ENCODE data around the gene DNAJB14. TPM values are rescaled to one million over a fixed set of nuclear protein-coding genes. Genes with fewer than 3 reads are reported as not detected.

The DNAJB14 gene
- total RNA-seq, 2 experiments from 2014 or later, result 40.0 to 42.5 TPM

DNA sequence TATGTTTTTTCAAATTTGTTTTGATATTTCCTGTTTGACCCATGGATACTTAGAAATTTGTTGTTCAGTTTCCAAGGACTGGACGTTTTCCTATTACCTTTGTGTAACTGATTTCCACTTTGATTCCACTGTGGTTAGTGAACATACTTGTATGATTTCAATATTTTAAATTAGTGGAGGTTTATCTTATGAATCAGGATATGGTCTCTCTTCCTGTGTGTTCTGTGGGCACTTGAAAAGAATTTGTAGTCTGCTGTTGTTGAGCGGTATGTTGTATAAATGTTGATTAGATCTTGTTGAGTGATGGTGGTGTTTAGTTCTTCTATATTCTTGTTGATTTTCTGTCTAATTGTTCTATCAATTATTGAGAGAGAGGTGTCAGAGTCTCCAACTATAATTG, 31.0 kb downstream of the DNAJB14 start:
- TF ChIP-seq, protein P1, sequence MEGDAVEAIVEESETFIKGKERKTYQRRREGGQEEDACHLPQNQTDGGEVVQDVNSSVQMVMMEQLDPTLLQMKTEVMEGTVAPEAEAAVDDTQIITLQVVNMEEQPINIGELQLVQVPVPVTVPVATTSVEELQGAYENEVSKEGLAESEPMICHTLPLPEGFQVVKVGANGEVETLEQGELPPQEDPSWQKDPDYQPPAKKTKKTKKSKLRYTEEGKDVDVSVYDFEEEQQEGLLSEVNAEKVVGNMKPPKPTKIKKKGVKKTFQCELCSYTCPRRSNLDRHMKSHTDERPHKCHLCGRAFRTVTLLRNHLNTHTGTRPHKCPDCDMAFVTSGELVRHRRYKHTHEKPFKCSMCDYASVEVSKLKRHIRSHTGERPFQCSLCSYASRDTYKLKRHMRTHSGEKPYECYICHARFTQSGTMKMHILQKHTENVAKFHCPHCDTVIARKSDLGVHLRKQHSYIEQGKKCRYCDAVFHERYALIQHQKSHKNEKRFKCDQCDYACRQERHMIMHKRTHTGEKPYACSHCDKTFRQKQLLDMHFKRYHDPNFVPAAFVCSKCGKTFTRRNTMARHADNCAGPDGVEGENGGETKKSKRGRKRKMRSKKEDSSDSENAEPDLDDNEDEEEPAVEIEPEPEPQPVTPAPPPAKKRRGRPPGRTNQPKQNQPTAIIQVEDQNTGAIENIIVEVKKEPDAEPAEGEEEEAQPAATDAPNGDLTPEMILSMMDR (IDR thresholded peaks at IDR 0.05), result no peak
- DNase-seq, result no peak
- CTCF ChIA-PET, result interaction anchor here (0.8 to 1.1 kb wide), 2 partner anchors 11 to 33 kb away, joined by 3 read pairs; no protein-coding TSS in a partner anchor
- no peak for ATAC-seq
- Mint-ChIP-seq H3K36me3 (ENCODE audit: low read depth) (peaks cover 49% of the 10 kb centered on the region), H3K27me3 (no peaks in the 10 kb centered on the region), H3K9me3 (no peaks in the 10 kb centered on the region), H3K4me3 (no peak overlapping the region), H3K4me1 (ENCODE audit: low read depth) (peaks cover 21% of the 10 kb centered on the region), H3K27ac (peak overlapping the region; percentile 13)
- intact Hi-C loops (cut with micrococcal nuclease), result no loop called here
- POLR2A ChIA-PET, result no interaction called here

DNA sequence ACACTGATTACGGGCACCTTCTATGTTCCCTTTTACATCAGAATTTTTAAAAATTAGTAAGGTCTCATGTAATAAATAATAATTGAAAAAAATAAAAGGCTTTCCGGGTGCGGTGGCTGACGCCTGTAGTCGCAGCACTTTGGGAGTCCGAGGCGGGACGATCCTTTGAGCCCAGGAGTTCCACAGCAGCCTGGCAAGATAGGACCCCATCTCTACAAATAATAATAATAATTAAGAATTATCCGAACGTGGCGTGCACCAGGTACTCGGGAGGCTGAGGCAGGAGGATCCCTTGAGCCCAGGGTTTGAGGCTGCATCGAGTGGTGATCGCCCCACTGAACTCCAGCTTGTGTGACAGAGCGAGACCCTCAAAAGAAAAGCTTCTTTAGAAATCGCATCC, 51.4 kb downstream of the DNAJB14 start:
- H3K9me3 Mint-ChIP-seq, result no peaks in the 10 kb centered on the region
- intact Hi-C loops (cut with micrococcal nuclease), result loop anchor here (5.0 kb wide), 2 partner anchors 52 to 333 kb away; partner anchors contain the start of genes DNAJB14 and TRMT10A
- ChIA-PET POLR2A (interaction anchor here (1.3 to 2.0 kb wide), 4 partner anchors 25 to 56 kb away, joined by 3 to 11 read pairs (median 7); partner anchors contain the start of genes DNAJB14 and H2AZ1), CTCF (interaction anchor here (0.9 to 2.2 kb wide), 6 partner anchors 10 to 83 kb away, joined by 3 to 8 read pairs (median 3); no protein-coding TSS in a partner anchor)
- DNase-seq, result no peak
- H3K27me3 Mint-ChIP-seq, result no peaks in the 10 kb centered on the region
- peak overlapping the region; percentile 88 for H3K27ac Mint-ChIP-seq
- peak overlapping the region; percentile 95 for H3K4me3 Mint-ChIP-seq
- H3K4me1 Mint-ChIP-seq (ENCODE audit: low read depth), result peaks cover 31% of the 10 kb centered on the region
- ATAC-seq, result no peak
- H3K36me3 Mint-ChIP-seq (ENCODE audit: low read depth), result peaks cover 5% of the 10 kb centered on the region
- TF ChIP-seq, protein P1 (IDR thresholded peaks at IDR 0.05), result no peak

DNA sequence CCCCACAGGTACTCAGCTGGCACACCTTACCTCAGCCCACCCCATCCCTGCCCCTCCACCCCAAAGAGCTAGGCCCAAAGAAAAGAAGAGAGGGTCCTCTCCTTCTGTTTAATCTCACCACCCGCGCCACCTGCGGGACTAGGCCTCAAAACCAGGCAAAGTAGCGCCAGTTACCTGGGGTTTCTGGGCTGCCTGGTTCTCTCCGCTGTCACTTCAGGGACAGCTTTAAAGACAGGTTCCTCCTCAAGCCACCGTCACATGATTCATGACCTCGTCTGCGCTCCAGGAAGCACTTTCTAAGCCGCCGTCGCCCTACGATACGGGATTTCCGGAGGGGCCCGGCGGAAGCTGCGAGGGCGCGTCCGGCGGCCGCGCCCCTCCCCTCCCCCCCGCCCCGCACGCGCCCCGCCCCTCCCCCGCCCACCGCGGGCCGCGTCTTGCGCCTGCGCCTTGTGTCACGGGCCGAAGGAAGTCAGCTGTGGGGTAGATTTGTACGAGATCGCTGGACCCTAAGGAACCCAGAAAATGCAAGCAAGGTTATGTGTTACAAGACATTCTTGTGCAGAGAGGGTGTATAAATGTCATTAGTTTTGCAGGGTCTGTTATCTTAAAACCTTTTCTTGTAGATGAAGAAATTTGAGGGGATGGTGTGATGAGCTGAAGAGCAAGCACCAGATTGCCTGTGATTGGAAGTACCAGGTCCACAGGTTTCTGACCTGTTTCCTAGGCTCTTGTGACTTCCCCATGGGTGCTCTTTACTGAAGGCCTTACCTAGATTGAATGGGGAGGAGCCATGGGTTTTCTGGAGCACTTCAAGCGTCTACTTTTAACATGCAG, 52.0 kb downstream of the DNAJB14 start, which contains the start of gene LAMTOR3:
TSS of gene LAMTOR3 (minus strand) at position 267 of the 837 bp plus-strand sequence. CDS start 464 bp downstream, outside the sequence.
- peak; percentile 98 for ATAC-seq
- peak within 1 kb of the TSS; percentile 93 for H3K27ac Mint-ChIP-seq
- TF ChIP-seq, protein P1 (IDR thresholded peaks at IDR 0.05), result no peak
- peak; percentile 92 for DNase-seq
- peaks cover 34% of the 10 kb centered on the region for H3K4me1 Mint-ChIP-seq (ENCODE audit: low read depth)
- ChIA-PET POLR2A (interaction anchor here (0.8 to 2.0 kb wide), 6 partner anchors 24 to 331 kb away, joined by 3 to 11 read pairs (median 4); partner anchors contain the start of genes DNAJB14 and H2AZ1), CTCF (interaction anchor here (0.9 to 2.2 kb wide), 8 partner anchors 9 to 83 kb away, joined by 3 to 8 read pairs (median 3); partner anchors contain the start of gene DAPP1)
- peaks cover 3% of the 10 kb centered on the region for H3K36me3 Mint-ChIP-seq (ENCODE audit: low read depth)
- intact Hi-C loops (cut with micrococcal nuclease), result loop anchor here (5.0 kb wide), 2 partner anchors 53 to 332 kb away; partner anchors contain the start of genes DNAJB14 and TRMT10A
- no peaks in the 10 kb centered on the region for H3K27me3 Mint-ChIP-seq
- H3K9me3 Mint-ChIP-seq, result no peaks in the 10 kb centered on the region
- peak within 1 kb of the TSS; percentile 95 for H3K4me3 Mint-ChIP-seq

DNA sequence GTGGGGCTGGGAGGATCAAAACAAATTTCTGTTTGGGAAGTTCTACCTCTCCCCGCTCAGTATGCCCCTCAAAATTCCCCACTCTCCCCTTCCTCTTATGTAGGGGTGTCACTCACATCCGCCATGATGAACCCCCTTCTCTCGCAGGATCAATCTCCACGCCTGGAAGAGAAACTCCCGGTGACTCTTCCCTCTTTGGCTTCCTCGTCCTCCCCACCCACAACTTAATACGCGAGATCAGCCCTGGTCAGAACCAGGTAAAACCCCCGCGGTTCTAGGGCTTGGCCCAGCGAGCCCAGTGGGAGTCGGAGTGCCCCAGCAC, 52.6 kb downstream of the DNAJB14 start:
- CTCF ChIA-PET, result interaction anchor here (0.9 to 2.2 kb wide), 6 partner anchors 25 to 82 kb away, joined by 3 to 8 read pairs (median 3); partner anchors contain the start of gene DAPP1
- POLR2A ChIA-PET, result interaction anchor here (0.8 to 2.0 kb wide), 5 partner anchors 24 to 331 kb away, joined by 3 to 11 read pairs (median 3); partner anchors contain the start of gene DNAJB14
- TF ChIP-seq, protein P1 (IDR thresholded peaks at IDR 0.05), result no peak
- Mint-ChIP-seq H3K36me3 (ENCODE audit: low read depth) (peaks cover 3% of the 10 kb centered on the region), H3K27me3 (no peaks in the 10 kb centered on the region), H3K9me3 (no peaks in the 10 kb centered on the region), H3K4me1 (ENCODE audit: low read depth) (peaks cover 37% of the 10 kb centered on the region), H3K27ac (peak overlapping the region; percentile 93), H3K4me3 (peak overlapping the region; percentile 95)
- DNase-seq (no peak), ATAC-seq (no peak)
- intact Hi-C loops (cut with micrococcal nuclease), result loop anchor here (5.0 kb wide), 2 partner anchors 54 to 331 kb away; partner anchors contain the start of genes DNAJB14 and TRMT10A

Measured in activated CD8-positive, alpha-beta T cell treated with anti-CD3 and anti-CD28 coated beads for 36 hours (primary cell).